Measurements from ENCODE around the gene NOL3.

GRCh38 chr16:67216612-67217490 is 46.5 kb downstream of the NOL3 start:
- TF ChIP-seq, protein P1, sequence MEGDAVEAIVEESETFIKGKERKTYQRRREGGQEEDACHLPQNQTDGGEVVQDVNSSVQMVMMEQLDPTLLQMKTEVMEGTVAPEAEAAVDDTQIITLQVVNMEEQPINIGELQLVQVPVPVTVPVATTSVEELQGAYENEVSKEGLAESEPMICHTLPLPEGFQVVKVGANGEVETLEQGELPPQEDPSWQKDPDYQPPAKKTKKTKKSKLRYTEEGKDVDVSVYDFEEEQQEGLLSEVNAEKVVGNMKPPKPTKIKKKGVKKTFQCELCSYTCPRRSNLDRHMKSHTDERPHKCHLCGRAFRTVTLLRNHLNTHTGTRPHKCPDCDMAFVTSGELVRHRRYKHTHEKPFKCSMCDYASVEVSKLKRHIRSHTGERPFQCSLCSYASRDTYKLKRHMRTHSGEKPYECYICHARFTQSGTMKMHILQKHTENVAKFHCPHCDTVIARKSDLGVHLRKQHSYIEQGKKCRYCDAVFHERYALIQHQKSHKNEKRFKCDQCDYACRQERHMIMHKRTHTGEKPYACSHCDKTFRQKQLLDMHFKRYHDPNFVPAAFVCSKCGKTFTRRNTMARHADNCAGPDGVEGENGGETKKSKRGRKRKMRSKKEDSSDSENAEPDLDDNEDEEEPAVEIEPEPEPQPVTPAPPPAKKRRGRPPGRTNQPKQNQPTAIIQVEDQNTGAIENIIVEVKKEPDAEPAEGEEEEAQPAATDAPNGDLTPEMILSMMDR (IDR thresholded peaks at IDR 0.05; ENCODE audit: low read length) = no peak
- no peak for TF ChIP-seq EZH2 (optimal IDR thresholded peaks at IDR 0.05; ENCODE audit: low read depth, low read length)
